HG03354 (cell line): ENCODE measurements around the gene CHAF1A.

Experiments used
- ATAC-seq: cut with Tn5 transposase; IDR thresholded peaks from one replicate; pipeline ENCODE4 v1.9.1; 2021; ENCODE audit warnings: mild to moderate bottlenecking; ENCODE audit not compliant: unreplicated experiment, poor library complexity, severe bottlenecking

The CHAF1A gene

GRCh38 chr19:4399812-4400134 is 2.7 kb upstream of the CHAF1A start:
- peak; percentile 4 for ATAC-seq

- ATAC-seq = peak; percentile 57
Observed at GRCh38 chr19:4400135-4400936, 2.1 kb upstream of the CHAF1A start, which contains the start of gene SH3GL1. TSS of gene SH3GL1 (minus strand) at chr19:4400547. CDS start at chr19:4400368, 179 bp downstream.

- no peak for ATAC-seq
Observed at GRCh38 chr19:4401769-4402170, 670 bp upstream of the CHAF1A start.

- ATAC-seq = no peak
Observed at GRCh38 chr19:4403005-4403761, 743 bp downstream of the CHAF1A start.

GRCh38 chr19:4405977-4406376 is 3.5 kb downstream of the CHAF1A start:
- no peak for ATAC-seq

GRCh38 chr19:4406626-4407025 is 4.2 kb downstream of the CHAF1A start:
- no peak for ATAC-seq

- no peak for ATAC-seq
Observed at GRCh38 chr19:4409123-4409933, 6.9 kb downstream of the CHAF1A start.

- no peak for ATAC-seq
Observed at GRCh38 chr19:4413588-4413987, 11.1 kb downstream of the CHAF1A start.

GRCh38 chr19:4414144-4414799 is 11.8 kb downstream of the CHAF1A start:
- ATAC-seq = no peak

- ATAC-seq = no peak
Observed at GRCh38 chr19:4414800-4415321, 12.4 kb downstream of the CHAF1A start.

- ATAC-seq = no peak
Observed at GRCh38 chr19:4415352-4415751, 12.9 kb downstream of the CHAF1A start.

- ATAC-seq = no peak
Observed at GRCh38 chr19:4416268-4416667, 13.8 kb downstream of the CHAF1A start.

- no peak for ATAC-seq
Observed at GRCh38 chr19:4423416-4424126, 21.1 kb downstream of the CHAF1A start.

- ATAC-seq = no peak
Observed at GRCh38 chr19:4425537-4425936, 23.1 kb downstream of the CHAF1A start.

- ATAC-seq = no peak
Observed at GRCh38 chr19:4428326-4428975, 26.0 kb downstream of the CHAF1A start.

GRCh38 chr19:4429256-4429655 is 26.8 kb downstream of the CHAF1A start:
- no peak for ATAC-seq

- ATAC-seq = no peak
Observed at GRCh38 chr19:4429771-4430171, 27.3 kb downstream of the CHAF1A start.

- no peak for ATAC-seq
Observed at GRCh38 chr19:4430760-4431159, 28.3 kb downstream of the CHAF1A start.

- ATAC-seq = no peak
Observed at GRCh38 chr19:4431296-4431695, 28.9 kb downstream of the CHAF1A start.
